Effector CD8-positive, alpha-beta T cell (primary cell): ENCODE data around the gene CALB2.
A peak's percentile ranks its signal among the peaks of the same experiment; 100 is the strongest.
"Not testable (repeated sequence)": the region's sequence is repeated elsewhere in the genome, so short reads cannot be mapped to it uniquely, and the experiment has no call there.

Experiments
- DNase-seq: peaks from one replicate; lab custom pipeline; 2025; lab: John Stamatoyannopoulos, UW
- total RNA-seq, 4 experiments: gene quantifications; one replicate each; lab custom pipeline; 2026; lab: John Stamatoyannopoulos, UW

CALB2 gene
- total RNA-seq = 0 to 0.18 (median 0) reads per million in 4 experiments

GRCh38 chr16:71358464-71358998, at the start of gene CALB2:
Gene CALB2, plus strand, starts transcription at chr16:71358723. Its CDS starts 70 bp downstream, at chr16:71358793.
- peak; percentile 36 for DNase-seq

- DNase-seq = no peak
These were observed 46.9 kb upstream of the CALB2 start for GRCh38 chr16:71311553-71312158.

GRCh38 chr16:71313591-71313990, 44.9 kb upstream of the CALB2 start:
- DNase-seq = not testable (repeated sequence)

GRCh38 chr16:71315269-71315668, 43.3 kb upstream of the CALB2 start:
- no peak for DNase-seq

- DNase-seq = no peak
These were observed 38.5 kb upstream of the CALB2 start for GRCh38 chr16:71319999-71320398.

- DNase-seq = no peak
These were observed 30.8 kb upstream of the CALB2 start for GRCh38 chr16:71327720-71328119.

- DNase-seq = no peak
These were observed 30.4 kb upstream of the CALB2 start for GRCh38 chr16:71328151-71328550.

GRCh38 chr16:71337631-71338030, 20.9 kb upstream of the CALB2 start:
- no peak for DNase-seq

- no peak for DNase-seq
These were observed 20.3 kb upstream of the CALB2 start for GRCh38 chr16:71338193-71338592.

GRCh38 chr16:71338632-71339031, 19.9 kb upstream of the CALB2 start:
- DNase-seq = no peak

GRCh38 chr16:71339236-71340171, 19.0 kb upstream of the CALB2 start:
- DNase-seq = no peak

- no peak for DNase-seq
These were observed 18.1 kb upstream of the CALB2 start for GRCh38 chr16:71340406-71340805.

GRCh38 chr16:71341881-71342280, 16.6 kb upstream of the CALB2 start:
- DNase-seq = no peak

GRCh38 chr16:71343078-71343477, 15.4 kb upstream of the CALB2 start:
- no peak for DNase-seq

- DNase-seq = no peak
These were observed 14.1 kb upstream of the CALB2 start for GRCh38 chr16:71344315-71344905.

- DNase-seq = no peak
These were observed 13.5 kb upstream of the CALB2 start for GRCh38 chr16:71345031-71345430.

GRCh38 chr16:71347146-71347545, 11.4 kb upstream of the CALB2 start:
- no peak for DNase-seq

- DNase-seq = no peak
These were observed 10.0 kb upstream of the CALB2 start for GRCh38 chr16:71348262-71349085.

GRCh38 chr16:71350821-71351557, 7.5 kb upstream of the CALB2 start:
- DNase-seq = no peak

GRCh38 chr16:71351558-71351901, 7.0 kb upstream of the CALB2 start:
- DNase-seq = no peak

GRCh38 chr16:71352466-71352865, 6.1 kb upstream of the CALB2 start:
- no peak for DNase-seq
